ENCODE measurements around the gene ONECUT3. TPM values are rescaled to one million over a fixed set of nuclear protein-coding genes. Genes with fewer than 3 reads are reported as not detected.
A peak's percentile ranks its signal among the peaks of the same experiment; 100 is the strongest.

Gene ONECUT3
- total RNA-seq, 2 donors from 2014 or later = not detected

DNA sequence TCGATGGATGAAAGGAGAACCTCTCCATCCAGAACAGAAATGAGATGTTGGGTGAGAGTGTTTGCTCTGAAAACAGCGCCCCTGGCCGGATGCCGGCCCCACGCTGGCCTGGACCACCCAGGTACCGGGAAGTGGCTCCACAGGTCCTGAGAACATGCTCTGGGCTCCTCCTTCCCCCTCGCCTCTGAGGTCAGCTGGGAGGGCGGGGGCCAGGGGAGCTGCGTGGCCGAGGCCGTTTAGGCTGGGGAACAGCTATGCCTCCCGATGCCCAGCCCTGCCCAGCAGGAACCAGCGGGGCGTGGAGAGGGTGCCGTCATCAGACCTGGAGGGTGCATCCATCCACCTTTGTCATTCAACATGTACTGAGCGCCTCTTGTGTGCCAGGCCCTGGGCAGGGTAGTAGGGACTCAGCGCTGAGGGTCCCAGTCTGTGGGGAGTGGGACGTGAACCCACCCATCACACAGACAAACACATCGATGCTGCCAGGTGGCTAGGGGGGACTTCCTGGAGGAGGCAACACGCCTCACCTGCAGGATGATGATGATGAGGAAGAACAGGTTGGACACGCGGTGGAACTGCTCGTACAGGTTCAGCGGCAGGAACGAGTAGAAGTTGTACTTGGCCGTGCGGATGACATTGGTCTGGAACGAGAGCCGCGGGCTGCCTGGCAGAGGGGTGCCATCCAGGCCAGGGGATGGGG, 54.5 kb downstream of the ONECUT3 start:
- no peak for DNase-seq (ENCODE audit: low spot score)
- intact Hi-C loops (cut with DNase I) = no loop called here

DNA sequence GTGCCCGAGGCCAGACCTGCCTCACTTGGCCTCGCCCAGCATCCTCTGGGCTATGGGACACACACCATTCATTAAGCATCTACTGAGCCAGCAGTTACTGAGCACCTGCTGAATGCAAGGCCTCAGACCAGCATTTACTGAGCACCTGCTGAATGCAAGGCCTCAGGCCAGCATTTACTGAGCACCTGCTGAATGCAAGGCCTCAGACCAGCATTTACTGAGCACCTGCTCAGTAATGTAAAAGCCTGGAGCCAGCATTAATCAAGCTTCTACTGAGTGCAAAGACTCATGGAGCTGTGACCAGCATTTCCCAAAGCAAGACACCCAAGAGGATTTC, 55.1 kb downstream of the ONECUT3 start:
- no peak for DNase-seq (ENCODE audit: low spot score)
- intact Hi-C loops (cut with DNase I) = no loop called here

- intact Hi-C loops (cut with DNase I) = no loop called here
- no peak for DNase-seq (ENCODE audit: low spot score)
Measured at GRCh38 chr19:1809678-1810077, 56.4 kb downstream of the ONECUT3 start.

DNA sequence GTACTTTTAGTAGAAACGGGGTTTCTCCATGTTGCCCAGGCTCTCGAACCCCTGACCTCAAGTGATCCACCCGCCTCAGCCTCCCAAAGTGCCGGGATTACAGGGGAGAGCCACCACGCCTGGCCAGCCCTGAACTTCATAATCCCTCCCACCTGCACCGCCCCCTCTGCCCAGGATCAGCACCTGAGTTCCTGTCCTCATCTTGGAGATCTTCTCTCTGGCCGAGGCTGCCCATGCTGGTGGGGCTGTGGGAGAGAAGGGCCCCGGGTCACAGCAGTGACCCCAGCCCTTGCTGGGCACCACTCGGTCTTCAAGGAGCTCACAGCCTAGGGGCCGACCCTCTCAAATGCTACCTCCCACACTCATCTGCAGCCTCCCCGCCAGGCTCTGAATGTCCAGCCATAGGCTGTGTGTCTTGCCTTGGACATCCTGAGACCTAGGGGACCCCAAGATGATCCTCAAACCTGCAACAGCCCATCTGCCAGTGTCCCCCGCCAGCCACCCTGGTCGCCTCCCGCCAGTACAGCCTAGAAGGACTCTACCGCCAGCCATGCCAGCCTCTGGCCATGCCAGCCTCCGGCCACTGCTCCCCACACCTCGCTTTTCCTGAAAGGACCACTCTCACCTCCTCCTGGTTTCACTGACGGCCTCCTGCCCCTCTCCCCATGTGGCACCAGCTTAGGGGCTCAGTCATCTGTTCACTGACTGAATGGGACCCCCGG, 57.3 kb downstream of the ONECUT3 start:
- intact Hi-C loops (cut with DNase I) = no loop called here
- DNase-seq (ENCODE audit: low spot score) = no peak

DNA sequence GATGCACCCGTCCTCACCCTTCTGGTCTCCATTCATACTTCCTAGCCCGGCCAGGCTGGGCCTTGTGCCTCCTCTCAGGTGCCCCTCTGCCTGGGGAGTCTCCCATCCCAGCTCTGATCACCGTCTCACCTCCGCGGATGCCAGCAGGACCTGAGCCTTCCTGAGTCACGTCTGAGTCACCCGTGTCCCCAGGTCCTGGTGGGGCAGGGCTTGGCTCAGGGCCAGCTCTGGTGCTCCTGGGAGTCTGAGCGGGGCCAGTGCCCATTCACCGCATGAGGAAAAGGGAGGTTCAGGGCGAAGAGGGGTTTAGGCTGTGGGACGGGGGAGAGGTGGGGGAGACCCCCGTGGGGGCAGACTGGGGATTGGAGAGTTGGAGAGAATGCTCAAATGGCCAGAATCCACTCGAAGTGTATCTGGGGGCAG, 58.2 kb downstream of the ONECUT3 start:
- peak; percentile 88 for DNase-seq (ENCODE audit: low spot score)
- intact Hi-C loops (cut with DNase I) = no loop called here

DNA sequence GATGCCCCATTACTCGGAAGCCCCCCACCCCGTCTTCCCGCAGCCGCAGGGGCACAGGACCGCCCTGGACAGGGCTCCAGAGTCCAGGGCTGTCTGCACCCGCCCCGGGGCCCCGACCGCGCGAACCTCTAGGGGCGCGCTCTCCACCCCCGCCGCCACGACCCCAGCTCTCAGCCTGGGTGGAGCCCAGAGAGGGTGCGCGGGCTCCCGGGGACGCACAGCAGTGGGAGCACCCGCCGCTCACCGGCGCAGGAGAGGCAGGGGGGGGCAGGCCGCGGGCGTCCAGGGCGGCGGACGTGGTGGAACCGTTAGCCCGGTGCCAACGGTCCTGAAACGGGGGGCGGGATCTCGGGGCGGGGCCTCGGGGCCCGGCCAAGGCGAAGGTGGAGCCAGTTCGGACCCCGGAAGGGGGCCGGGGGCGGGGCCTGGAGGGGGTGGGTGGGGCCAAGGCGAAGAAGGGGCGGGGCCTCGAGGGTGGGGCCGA, 58.7 kb downstream of the ONECUT3 start, which contains the start of gene ATP8B3:
Gene ATP8B3 (minus strand): TSS at position 335 of the 484 bp plus-strand sequence. CDS start 540 bp downstream, outside the sequence.
- no peak for DNase-seq (ENCODE audit: low spot score)
- intact Hi-C loops (cut with DNase I) = no loop called here

DNA sequence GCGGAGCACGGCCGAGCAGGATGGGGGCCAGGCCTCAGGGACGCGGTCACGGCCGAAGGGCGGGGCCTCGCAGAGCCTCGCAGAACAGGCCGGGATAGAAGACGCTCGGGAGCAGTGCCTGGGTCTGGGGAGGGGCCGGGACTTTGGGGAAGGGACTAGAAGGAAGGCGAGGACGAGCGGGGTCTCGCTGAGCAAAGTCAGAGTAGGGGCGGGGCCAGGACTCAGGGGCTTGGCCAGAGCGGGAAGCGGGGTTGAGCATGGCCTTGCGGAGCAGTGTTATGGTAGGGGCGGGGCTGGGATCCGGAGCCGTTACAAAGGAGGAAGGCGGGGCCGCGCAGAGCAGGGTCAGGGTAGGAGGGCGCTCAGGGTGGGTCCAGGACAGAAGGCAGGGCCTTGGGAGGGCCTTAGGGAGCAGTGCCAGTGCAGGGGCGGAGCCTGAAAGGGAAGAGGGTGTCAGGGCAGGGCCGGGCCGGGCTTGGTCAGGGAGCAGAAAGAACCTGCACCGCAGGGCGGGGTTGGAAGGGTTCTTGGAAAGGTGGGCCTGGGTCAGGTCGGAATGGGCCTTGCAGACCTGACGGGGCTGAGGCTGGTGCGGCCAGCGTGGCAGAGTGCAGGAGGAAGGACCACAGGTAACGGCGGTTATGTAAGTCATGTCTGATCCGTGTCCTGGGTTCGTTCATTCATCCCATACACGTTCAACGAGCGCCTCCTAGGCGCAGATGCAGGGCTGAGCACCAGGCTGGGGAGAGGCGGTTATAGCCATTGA, 59.3 kb downstream of the ONECUT3 start:
- DNase-seq (ENCODE audit: low spot score) = peak; percentile 98
- intact Hi-C loops (cut with DNase I) = no loop called here

DNA sequence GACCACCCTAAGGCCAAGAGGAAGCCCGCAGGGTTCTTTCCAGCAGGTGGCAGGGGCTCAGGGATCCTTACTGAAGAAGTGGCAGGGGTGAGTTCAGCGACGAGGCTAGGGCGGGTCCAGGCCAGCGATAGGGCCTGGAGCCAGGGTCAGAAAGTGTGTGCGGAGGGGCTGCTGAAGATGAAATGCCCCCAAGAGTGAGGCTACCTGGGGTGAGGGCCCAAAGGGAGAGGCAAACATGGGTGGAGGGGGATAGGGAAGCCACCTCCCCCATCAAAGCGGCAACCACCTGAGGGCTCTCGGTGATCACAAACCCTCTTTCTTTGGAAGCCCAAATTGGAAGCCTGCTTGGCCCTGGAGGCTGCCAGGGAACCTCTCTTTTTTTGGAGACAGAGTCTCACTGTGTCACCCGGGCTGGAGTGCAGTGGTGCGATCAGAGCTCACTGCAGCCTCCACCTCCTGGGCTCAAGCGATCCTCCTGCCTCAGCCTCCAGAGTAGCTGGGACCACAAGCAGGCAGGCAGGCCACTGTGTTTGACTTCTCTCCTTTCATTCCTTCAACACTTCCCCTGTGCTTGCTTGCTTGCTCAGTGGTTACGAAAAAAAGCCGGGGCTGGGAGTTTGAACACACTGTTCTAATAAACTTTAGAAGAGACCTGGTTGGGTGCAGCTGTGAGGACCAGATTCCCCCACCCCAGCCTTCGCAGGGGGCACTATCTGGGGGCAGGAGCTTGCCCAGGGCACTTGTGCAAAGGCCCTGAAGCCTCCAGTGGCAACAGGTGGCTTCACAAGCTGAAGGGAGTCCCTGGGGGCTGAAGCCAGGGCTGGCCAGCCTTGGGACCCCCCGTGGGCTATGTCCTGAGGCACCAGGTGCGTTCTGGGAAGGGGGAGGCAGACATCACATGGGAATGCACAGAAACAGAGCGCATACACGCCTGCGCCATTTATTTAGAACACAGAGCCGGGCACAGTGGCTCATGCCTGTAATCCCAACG, 60.2 kb downstream of the ONECUT3 start:
- intact Hi-C loops (cut with DNase I) = no loop called here
- no peak for DNase-seq (ENCODE audit: low spot score)

- DNase-seq (ENCODE audit: low spot score) = no peak
Measured at GRCh38 chr19:1814391-1814790, 61.1 kb downstream of the ONECUT3 start.

GRCh38 chr19:1814833-1815604, 61.7 kb downstream of the ONECUT3 start:
- DNase-seq (ENCODE audit: low spot score) = no peak
- intact Hi-C loops (cut with DNase I) = loop anchor here in 1 of 2 donors (5.0 kb wide), 1 partner anchor 1222 kb away; no protein-coding TSS in a partner anchor

More at GRCh38 chr19:1814391-1814790, 61.1 kb downstream of the ONECUT3 start:
- intact Hi-C loops (cut with DNase I) = no loop called here

GRCh38 chr19:1815605-1816529, 62.6 kb downstream of the ONECUT3 start:
- intact Hi-C loops (cut with DNase I) = loop anchor here in 1 of 2 donors (5.0 kb wide), 1 partner anchor 1221 kb away; no protein-coding TSS in a partner anchor
- DNase-seq (ENCODE audit: low spot score) = no peak

GRCh38 chr19:1816530-1817298, 63.4 kb downstream of the ONECUT3 start:
- intact Hi-C loops (cut with DNase I) = loop anchor here in 1 of 2 donors (5.0 kb wide), 1 partner anchor 1221 kb away; no protein-coding TSS in a partner anchor
- no peak for DNase-seq (ENCODE audit: low spot score)

DNA sequence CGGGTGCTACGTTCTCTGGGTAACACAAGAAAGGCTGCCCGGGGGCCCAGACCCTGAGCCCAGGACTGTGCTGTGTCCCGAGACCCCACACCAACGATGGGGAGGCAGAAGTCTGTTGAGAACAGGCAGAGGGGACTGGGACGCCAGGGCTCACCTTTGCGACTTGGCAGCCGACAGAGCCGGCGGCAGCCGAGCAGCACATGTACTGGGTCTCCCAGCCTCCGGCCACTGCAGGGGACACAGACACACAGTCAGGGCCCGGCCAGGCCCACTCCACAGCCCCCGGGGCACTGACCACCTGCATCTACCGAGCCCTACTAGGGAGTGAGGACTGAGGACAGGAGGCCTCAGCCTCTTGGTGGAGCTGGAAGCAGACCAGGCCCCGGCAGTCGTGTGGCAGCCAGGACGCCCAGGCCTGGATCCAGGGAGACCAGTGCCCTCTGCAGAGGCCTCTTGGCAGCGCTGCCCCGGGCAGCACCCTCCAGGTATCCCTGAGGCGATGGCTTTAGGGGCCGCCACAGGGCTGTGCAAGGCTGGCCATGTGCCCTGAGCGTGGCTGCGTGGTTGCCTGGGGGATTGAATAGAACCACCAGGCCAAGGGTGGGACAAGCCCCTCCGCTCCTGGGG, 64.4 kb downstream of the ONECUT3 start:
- DNase-seq (ENCODE audit: low spot score) = no peak
- intact Hi-C loops (cut with DNase I) = loop anchor here in 1 of 2 donors (5.0 kb wide), 1 partner anchor 1220 kb away; no protein-coding TSS in a partner anchor

DNA sequence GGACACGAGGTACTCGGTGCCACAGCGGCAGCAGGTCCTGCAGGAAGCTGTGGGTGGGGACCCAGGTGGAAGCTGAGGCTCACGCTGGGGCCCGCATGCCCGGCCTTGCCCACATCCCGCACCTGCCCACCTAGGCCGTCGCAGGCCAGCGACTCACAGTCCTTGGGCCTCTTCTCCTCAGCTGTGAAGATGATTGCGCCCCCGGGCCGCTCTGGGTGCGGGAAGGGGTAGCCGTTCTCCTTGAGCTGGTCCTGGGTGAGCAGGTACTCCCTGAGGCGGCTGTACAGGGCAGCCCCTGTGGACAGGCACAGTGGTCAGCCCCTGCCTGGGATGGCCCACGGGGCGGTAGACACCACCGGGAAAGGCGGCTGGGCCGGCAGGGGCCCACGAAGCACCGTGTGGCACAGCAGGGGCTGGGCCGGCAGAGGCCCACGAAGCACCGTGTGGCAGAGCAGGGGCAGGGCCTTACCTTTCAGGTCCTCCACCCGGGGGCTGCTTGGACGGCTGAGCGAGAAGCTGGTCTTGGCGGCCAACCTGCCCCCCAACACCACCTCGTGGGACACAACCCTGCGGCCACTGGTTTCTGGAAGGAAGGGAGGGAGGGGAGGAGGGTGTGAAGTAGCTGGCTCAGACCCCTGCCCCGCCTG, 65.4 kb downstream of the ONECUT3 start:
- DNase-seq (ENCODE audit: low spot score) = no peak
- intact Hi-C loops (cut with DNase I) = loop anchor here in 1 of 2 donors (5.0 kb wide), 1 partner anchor 1219 kb away; no protein-coding TSS in a partner anchor

All from posterior vena cava (tissue), 2 donors.